T-helper 1 cell (primary cell): ENCODE results near the gene SLC37A1.

Source experiments
- DNase-seq, 5 donors: peaks; one replicate each; pipeline ENCODE4 v3.0.0-alpha.2; 2012 to 2020

Gene SLC37A1

GRCh38 chr21:42508371-42508770 lies 5.3 kb upstream of the SLC37A1 start:
- DNase-seq = no peak

GRCh38 chr21:42509244-42509643 lies 4.4 kb upstream of the SLC37A1 start:
- DNase-seq = no peak

GRCh38 chr21:42512346-42513034 lies 1.2 kb upstream of the SLC37A1 start:
- no peak for DNase-seq

GRCh38 chr21:42513985-42514882 lies 582 bp downstream of the SLC37A1 start:
- peak; percentile 23 to 48 (median 42) for DNase-seq

- no peak for DNase-seq
These were observed 1.2 kb downstream of the SLC37A1 start for GRCh38 chr21:42514883-42515228.

GRCh38 chr21:42515708-42516502 lies 2.3 kb downstream of the SLC37A1 start:
- no peak for DNase-seq

GRCh38 chr21:42518215-42518614 lies 4.6 kb downstream of the SLC37A1 start:
- no peak for DNase-seq

GRCh38 chr21:42518626-42519025 lies 5.0 kb downstream of the SLC37A1 start:
- no peak for DNase-seq

- no peak for DNase-seq
These were observed 7.1 kb downstream of the SLC37A1 start for GRCh38 chr21:42520628-42521253.

- DNase-seq = no peak
These were observed 7.7 kb downstream of the SLC37A1 start for GRCh38 chr21:42521384-42521783.

- DNase-seq = no peak
These were observed 8.2 kb downstream of the SLC37A1 start for GRCh38 chr21:42521805-42522204.

- no peak for DNase-seq
These were observed 8.6 kb downstream of the SLC37A1 start for GRCh38 chr21:42522271-42522670.

- DNase-seq = no peak
These were observed 9.1 kb downstream of the SLC37A1 start for GRCh38 chr21:42522771-42523170.

- no peak for DNase-seq
These were observed 9.6 kb downstream of the SLC37A1 start for GRCh38 chr21:42523211-42523610.

- DNase-seq = no peak
These were observed 10.3 kb downstream of the SLC37A1 start for GRCh38 chr21:42523941-42524340.

GRCh38 chr21:42524341-42525028 lies 10.8 kb downstream of the SLC37A1 start:
- DNase-seq = no peak

GRCh38 chr21:42525029-42525581 lies 11.5 kb downstream of the SLC37A1 start:
- DNase-seq = no peak

- no peak for DNase-seq
These were observed 12.2 kb downstream of the SLC37A1 start for GRCh38 chr21:42525676-42526378.

- DNase-seq = no peak
These were observed 12.7 kb downstream of the SLC37A1 start for GRCh38 chr21:42526379-42526727.

- no peak for DNase-seq
These were observed 13.5 kb downstream of the SLC37A1 start for GRCh38 chr21:42527127-42527488.

- peak in 4 of 5 donors; percentile 30 to 82 (median 48) for DNase-seq
These were observed 14.0 kb downstream of the SLC37A1 start for GRCh38 chr21:42527489-42528158.
